ENCODE results near the gene FOXK1. TPM values are rescaled to one million over a fixed set of nuclear protein-coding genes. Genes with fewer than 3 reads are reported as not detected.
"Not testable (repeated sequence)": the region's sequence is repeated elsewhere in the genome, so short reads cannot be mapped to it uniquely, and the experiment has no call there.

Gene FOXK1
- total and polyA plus RNA-seq, 8 donors, result 3.9 to 20.6 (median 15.5) TPM

DNA sequence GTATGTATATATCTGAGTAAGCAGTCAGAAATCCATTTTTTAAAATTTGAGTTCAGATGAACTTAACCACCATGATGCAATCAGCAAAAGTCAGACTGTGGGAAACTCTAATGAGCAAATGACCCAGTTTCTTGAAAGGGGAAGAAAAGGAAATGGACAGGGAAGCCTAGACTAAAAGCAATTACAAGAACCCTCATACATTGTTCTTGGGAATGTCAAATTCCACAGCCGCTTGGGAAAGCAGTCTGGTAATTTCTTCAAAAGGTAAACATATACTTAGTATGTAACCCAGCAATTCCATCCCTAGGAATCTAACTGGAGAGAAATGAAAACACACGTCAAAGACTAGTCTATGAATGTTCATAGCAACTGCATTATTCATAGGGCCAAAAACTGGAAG is 16.4 kb upstream of the FOXK1 start:
- H3K4me3 ChIP-seq, result no peak overlapping the region
- WGBS, 2 donors, result 70 to 76% methylated on average over 2 of the region's 2 CpGs
- DNase-seq (no peak), ATAC-seq (peak in 1 of 4 donors; percentile 42), FAIRE-seq (no peak)
- no peaks in the 10 kb centered on the region for H3K36me3 ChIP-seq
- H3K9me3 ChIP-seq, result no peaks in the 10 kb centered on the region
- no peaks in the 10 kb centered on the region for H3K4me1 ChIP-seq
- H3K27me3 ChIP-seq, result no peaks in the 10 kb centered on the region
- no peak overlapping the region for H3K27ac ChIP-seq
- intact Hi-C loops (cut with DNase I), result no loop called here
- TF ChIP-seq, protein P1, sequence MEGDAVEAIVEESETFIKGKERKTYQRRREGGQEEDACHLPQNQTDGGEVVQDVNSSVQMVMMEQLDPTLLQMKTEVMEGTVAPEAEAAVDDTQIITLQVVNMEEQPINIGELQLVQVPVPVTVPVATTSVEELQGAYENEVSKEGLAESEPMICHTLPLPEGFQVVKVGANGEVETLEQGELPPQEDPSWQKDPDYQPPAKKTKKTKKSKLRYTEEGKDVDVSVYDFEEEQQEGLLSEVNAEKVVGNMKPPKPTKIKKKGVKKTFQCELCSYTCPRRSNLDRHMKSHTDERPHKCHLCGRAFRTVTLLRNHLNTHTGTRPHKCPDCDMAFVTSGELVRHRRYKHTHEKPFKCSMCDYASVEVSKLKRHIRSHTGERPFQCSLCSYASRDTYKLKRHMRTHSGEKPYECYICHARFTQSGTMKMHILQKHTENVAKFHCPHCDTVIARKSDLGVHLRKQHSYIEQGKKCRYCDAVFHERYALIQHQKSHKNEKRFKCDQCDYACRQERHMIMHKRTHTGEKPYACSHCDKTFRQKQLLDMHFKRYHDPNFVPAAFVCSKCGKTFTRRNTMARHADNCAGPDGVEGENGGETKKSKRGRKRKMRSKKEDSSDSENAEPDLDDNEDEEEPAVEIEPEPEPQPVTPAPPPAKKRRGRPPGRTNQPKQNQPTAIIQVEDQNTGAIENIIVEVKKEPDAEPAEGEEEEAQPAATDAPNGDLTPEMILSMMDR (IDR thresholded peaks at IDR 0.05), result no peak

DNA sequence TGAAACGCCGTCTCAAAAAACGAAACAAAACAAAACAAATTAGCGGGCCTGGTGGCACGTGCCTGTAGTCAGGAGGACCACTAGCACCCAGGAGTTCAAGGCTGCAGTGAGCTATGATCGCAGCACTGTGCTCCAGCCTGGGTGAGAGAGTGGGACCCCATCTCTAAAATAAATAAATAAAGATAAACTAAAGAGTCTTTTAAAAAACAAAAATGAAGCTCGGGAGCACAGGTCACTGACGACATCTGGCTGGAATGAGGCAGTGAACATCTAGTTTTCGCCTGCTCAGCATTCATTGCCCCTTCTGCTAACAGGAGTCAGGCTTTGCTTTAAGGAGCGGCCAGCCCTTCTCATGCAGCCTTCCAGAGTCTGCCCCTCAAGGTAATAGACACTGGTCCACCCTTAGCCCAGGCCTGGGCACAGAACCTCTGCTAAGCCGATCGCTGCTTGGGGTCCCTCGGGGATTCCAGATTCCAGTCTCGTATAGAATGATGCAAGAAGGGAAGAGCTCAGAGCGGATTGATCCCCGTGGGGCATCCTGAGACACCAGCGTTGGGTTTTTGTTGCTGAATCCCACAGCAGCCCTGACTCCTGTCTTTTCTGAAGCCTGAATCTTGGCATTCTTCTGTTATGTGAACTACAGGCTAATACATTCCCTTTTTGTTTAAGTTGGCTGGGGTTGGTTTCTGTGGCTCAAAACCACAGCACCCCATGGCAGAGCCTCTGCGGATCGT is 14.2 kb upstream of the FOXK1 start:
- DNase-seq, result no peak
- no peak for ATAC-seq
- Histone ChIP-seq H3K4me1 (no peaks in the 10 kb centered on the region), H3K27me3 (no peaks in the 10 kb centered on the region), H3K9me3 (no peaks in the 10 kb centered on the region), H3K4me3 (no peak overlapping the region), H3K27ac (no peak overlapping the region), H3K36me3 (no peaks in the 10 kb centered on the region)
- TF ChIP-seq, protein P1 (IDR thresholded peaks at IDR 0.05), result no peak
- intact Hi-C loops (cut with DNase I), result no loop called here
- no peak for FAIRE-seq
- 76 to 85% methylated on average over 19 of the region's 19 CpGs for WGBS, 2 donors

DNA sequence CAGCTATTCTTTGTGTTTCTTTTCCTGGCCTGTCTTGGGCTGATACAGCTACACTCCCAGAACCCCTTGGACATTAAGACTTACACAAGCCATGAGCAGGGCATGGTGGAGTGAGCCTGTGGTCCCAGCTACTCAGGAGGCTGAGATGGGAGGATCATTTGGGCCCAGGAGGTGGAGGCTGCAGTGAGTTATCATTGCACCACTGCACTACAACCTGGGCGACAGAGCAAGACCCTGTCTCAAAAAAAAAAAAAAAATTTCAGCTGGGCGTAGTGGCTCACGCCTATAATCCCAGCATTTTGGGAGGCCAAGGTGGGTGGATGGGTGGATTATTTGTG is 13.6 kb upstream of the FOXK1 start:
- Histone ChIP-seq H3K27ac (no peak overlapping the region), H3K4me1 (no peaks in the 10 kb centered on the region), H3K4me3 (no peak overlapping the region), H3K27me3 (no peaks in the 10 kb centered on the region), H3K36me3 (no peaks in the 10 kb centered on the region), H3K9me3 (no peaks in the 10 kb centered on the region)
- TF ChIP-seq, protein P1 (IDR thresholded peaks at IDR 0.05), result no peak
- FAIRE-seq (no peak), ATAC-seq (no peak), DNase-seq (no peak)
- intact Hi-C loops (cut with DNase I), result no loop called here
- WGBS, 2 donors, result 90 to 93% methylated on average over 3 of the region's 3 CpGs

DNA sequence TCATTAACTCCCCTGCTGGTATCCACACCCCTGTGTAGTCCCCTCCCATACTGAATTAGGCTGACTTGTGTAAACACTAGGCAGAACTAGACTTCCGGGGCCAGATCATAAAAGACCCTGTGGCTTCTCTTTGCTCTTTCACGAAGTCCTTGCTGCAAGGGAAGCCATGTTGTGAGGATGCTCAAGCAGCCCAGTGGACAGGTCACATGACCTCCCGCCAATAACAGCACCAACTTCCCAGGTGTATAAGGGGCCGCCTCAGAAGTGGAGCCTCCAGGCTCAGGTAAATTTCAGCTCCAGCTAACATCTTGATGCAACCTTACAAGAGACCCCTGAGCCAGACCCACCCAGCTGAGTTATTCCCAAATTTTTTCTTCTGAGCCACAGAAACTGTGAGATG is 11.3 kb upstream of the FOXK1 start:
- ATAC-seq (no peak), FAIRE-seq (no peak), DNase-seq (no peak)
- Histone ChIP-seq H3K4me3 (no peak overlapping the region), H3K4me1 (no peaks in the 10 kb centered on the region), H3K9me3 (no peaks in the 10 kb centered on the region), H3K36me3 (no peaks in the 10 kb centered on the region), H3K27ac (no peak overlapping the region), H3K27me3 (no peaks in the 10 kb centered on the region)
- 67 to 74% methylated on average over 4 of the region's 4 CpGs for WGBS, 2 donors
- TF ChIP-seq, protein P1 (IDR thresholded peaks at IDR 0.05), result no peak
- intact Hi-C loops (cut with DNase I), result no loop called here

GRCh38 chr7:4675771-4676367 is 6.2 kb upstream of the FOXK1 start:
- ATAC-seq, result peak in 1 of 4 donors; percentile 77
- no peak for DNase-seq
- TF ChIP-seq, protein P1 (IDR thresholded peaks at IDR 0.05), result no peak
- no peak for FAIRE-seq
- WGBS, 2 donors, result 72 to 77% methylated on average over 8 of the region's 8 CpGs
- Histone ChIP-seq H3K36me3 (no peaks in the 10 kb centered on the region), H3K4me3 (no peak overlapping the region), H3K4me1 (no peaks in the 10 kb centered on the region), H3K27me3 (no peaks in the 10 kb centered on the region), H3K9me3 (no peaks in the 10 kb centered on the region), H3K27ac (no peak overlapping the region)
- intact Hi-C loops (cut with DNase I), result loop anchor here in 1 of 3 donors (5.0 kb wide), 1 partner anchor 34 kb away; no protein-coding TSS in a partner anchor

GRCh38 chr7:4677518-4677917 is 4.6 kb upstream of the FOXK1 start:
- not testable (repeated sequence) for H3K36me3 ChIP-seq, H3K4me1 ChIP-seq, FAIRE-seq, H3K9me3 ChIP-seq, H3K27ac ChIP-seq, H3K27me3 ChIP-seq, DNase-seq, ATAC-seq, H3K4me3 ChIP-seq
- WGBS, 2 donors, result 94 to 98% methylated on average over 11 of the region's 11 CpGs
- intact Hi-C loops (cut with DNase I), result loop anchor here in 1 of 3 donors (5.0 kb wide), 1 partner anchor 35 kb away; no protein-coding TSS in a partner anchor
